ENCODE data around the gene RPTOR.

Gene RPTOR

GRCh38 chr17:80598813-80599545 lies 54.3 kb downstream of the RPTOR start:
- H3K4me3 ChIP-seq (ENCODE audit: low read depth, low read length) = no peak overlapping the region
- DNase-seq (ENCODE audit: low read depth) = no peak
- TF ChIP-seq CTCF (IDR thresholded peaks at IDR 0.05; ENCODE audit: low read depth, low read length, missing control alignments) = no peak

GRCh38 chr17:80599546-80600305 lies 55.1 kb downstream of the RPTOR start:
- no peak for TF ChIP-seq CTCF (IDR thresholded peaks at IDR 0.05; ENCODE audit: low read depth, low read length, missing control alignments)
- no peak overlapping the region for H3K4me3 ChIP-seq (ENCODE audit: low read depth, low read length)
- no peak for DNase-seq (ENCODE audit: low read depth)

- TF ChIP-seq CTCF (IDR thresholded peaks at IDR 0.05; ENCODE audit: low read depth, low read length, missing control alignments) = no peak
- no peak overlapping the region for H3K4me3 ChIP-seq (ENCODE audit: low read depth, low read length)
- no peak for DNase-seq (ENCODE audit: low read depth)
Observed at GRCh38 chr17:80601146-80601545, 56.5 kb downstream of the RPTOR start.

GRCh38 chr17:80603396-80603795 lies 58.8 kb downstream of the RPTOR start:
- no peak overlapping the region for H3K4me3 ChIP-seq (ENCODE audit: low read depth, low read length)
- TF ChIP-seq CTCF (IDR thresholded peaks at IDR 0.05; ENCODE audit: low read depth, low read length, missing control alignments) = no peak
- no peak for DNase-seq (ENCODE audit: low read depth)

GRCh38 chr17:80604009-80604669 lies 59.5 kb downstream of the RPTOR start:
- no peak for DNase-seq (ENCODE audit: low read depth)
- no peak for TF ChIP-seq CTCF (IDR thresholded peaks at IDR 0.05; ENCODE audit: low read depth, low read length, missing control alignments)
- H3K4me3 ChIP-seq (ENCODE audit: low read depth, low read length) = no peak overlapping the region

- TF ChIP-seq CTCF (IDR thresholded peaks at IDR 0.05; ENCODE audit: low read depth, low read length, missing control alignments) = no peak
Observed at GRCh38 chr17:80604670-80605010, 60.0 kb downstream of the RPTOR start.

More at GRCh38 chr17:80604670-80605010, 60.0 kb downstream of the RPTOR start:
- H3K4me3 ChIP-seq (ENCODE audit: low read depth, low read length) = no peak overlapping the region
- DNase-seq (ENCODE audit: low read depth) = no peak

Data from GM12864 (cell line).